ENCODE data around the gene KCTD10. TPM values are rescaled to one million over a fixed set of nuclear protein-coding genes. Genes with fewer than 3 reads are reported as not detected.

Gene KCTD10
- total RNA-seq, 1 experiment from 2014 or later = 71.3 TPM

DNA sequence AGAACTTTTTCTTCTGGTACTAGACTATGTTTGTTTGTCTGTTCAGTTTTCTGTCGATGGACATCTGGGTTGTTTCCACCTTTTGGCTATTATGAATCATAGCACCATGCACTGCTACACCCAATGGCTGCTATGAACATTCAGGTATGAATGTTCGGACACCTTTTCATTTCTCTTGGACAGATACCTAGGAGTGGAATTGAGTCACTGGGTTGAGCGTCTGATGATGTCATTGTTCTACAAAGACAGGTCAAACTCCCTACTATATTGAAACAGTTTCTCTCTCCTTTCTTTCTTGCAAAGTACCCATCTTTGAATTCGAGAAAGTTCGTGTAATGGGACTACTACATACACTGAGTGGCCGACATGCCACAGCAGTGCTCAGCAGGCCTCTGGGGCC lies 44.7 kb downstream of the KCTD10 start:
- no peak overlapping the region for H2BK120ac ChIP-seq (ENCODE audit: low read depth, low read length, poor library complexity, severe bottlenecking)
- no peaks in the 10 kb centered on the region for H3K79me1 ChIP-seq (ENCODE audit: insufficient read depth, low read depth, low read length, poor library complexity, severe bottlenecking)
- H3K27me3 ChIP-seq (ENCODE audit: insufficient read depth, low read length) = no peaks in the 10 kb centered on the region
- H3K4me1 ChIP-seq (ENCODE audit: insufficient read depth, low read length) = peaks cover 7% of the 10 kb centered on the region; the same call in 1 of the 2 replicates
- no peak overlapping the region for H3K14ac ChIP-seq (ENCODE audit: insufficient read depth, low read length)
- H2BK20ac ChIP-seq (ENCODE audit: low read depth, low read length, poor library complexity, severe bottlenecking) = no peak overlapping the region
- no peak overlapping the region for H3K4me3 Mint-ChIP-seq
- no peak overlapping the region for H2BK5ac ChIP-seq (ENCODE audit: insufficient read length, low read length)
- no CpG with 5 or more reads among the region's 6 CpGs for WGBS (ENCODE audit: extremely low coverage, insufficient read length, low lambda C conversion rate)
- H3K79me2 ChIP-seq (ENCODE audit: insufficient read depth, low read length) = no peaks in the 10 kb centered on the region
- H4K5ac ChIP-seq (ENCODE audit: insufficient read length, low read depth, low read length) = no peak overlapping the region
- H3K4me1 Mint-ChIP-seq = peaks cover 39 to 44% of the 10 kb centered on the region in 2 experiments
- H4K20me1 ChIP-seq (ENCODE audit: control insufficient read depth, insufficient read depth, insufficient read length) = no peaks in the 10 kb centered on the region
- H3K4me2 ChIP-seq (ENCODE audit: insufficient read depth, insufficient read length, low read length) = no peak overlapping the region
- H4K8ac ChIP-seq (replicated peaks; ENCODE audit: insufficient read length, low read depth, low read length) = no peak overlapping the region
- H3K23me2 ChIP-seq (ENCODE audit: insufficient read length, low read depth, low read length, poor library complexity, severe bottlenecking) = no peaks in the 10 kb centered on the region
- H3K27ac ChIP-seq (ENCODE audit: insufficient read length, low read depth, low read length) = no peak overlapping the region
- TF ChIP-seq, protein P1, sequence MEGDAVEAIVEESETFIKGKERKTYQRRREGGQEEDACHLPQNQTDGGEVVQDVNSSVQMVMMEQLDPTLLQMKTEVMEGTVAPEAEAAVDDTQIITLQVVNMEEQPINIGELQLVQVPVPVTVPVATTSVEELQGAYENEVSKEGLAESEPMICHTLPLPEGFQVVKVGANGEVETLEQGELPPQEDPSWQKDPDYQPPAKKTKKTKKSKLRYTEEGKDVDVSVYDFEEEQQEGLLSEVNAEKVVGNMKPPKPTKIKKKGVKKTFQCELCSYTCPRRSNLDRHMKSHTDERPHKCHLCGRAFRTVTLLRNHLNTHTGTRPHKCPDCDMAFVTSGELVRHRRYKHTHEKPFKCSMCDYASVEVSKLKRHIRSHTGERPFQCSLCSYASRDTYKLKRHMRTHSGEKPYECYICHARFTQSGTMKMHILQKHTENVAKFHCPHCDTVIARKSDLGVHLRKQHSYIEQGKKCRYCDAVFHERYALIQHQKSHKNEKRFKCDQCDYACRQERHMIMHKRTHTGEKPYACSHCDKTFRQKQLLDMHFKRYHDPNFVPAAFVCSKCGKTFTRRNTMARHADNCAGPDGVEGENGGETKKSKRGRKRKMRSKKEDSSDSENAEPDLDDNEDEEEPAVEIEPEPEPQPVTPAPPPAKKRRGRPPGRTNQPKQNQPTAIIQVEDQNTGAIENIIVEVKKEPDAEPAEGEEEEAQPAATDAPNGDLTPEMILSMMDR (conservative IDR thresholded peaks at IDR 0.05) = no peak
- no peak overlapping the region for H2AK5ac ChIP-seq (ENCODE audit: insufficient read length, low read length)
- H3K36me3 Mint-ChIP-seq (ENCODE audit: insufficient read depth in 1 of 3, low read depth in 3 of 3) = no peaks in the 10 kb centered on the region
- H3T11ph ChIP-seq (ENCODE audit: low read length) = no peak overlapping the region
- no peak overlapping the region for H2BK15ac ChIP-seq (ENCODE audit: low read depth, low read length)
- H3K9me3 Mint-ChIP-seq = no peaks in the 10 kb centered on the region; a peak in 1 of 5 replicates
- H3K27ac Mint-ChIP-seq = no peak overlapping the region
- no peak overlapping the region for H3K23ac ChIP-seq (ENCODE audit: insufficient read length, low read depth, low read length)
- no peaks in the 10 kb centered on the region for H3K9me3 ChIP-seq (ENCODE audit: control insufficient read depth, low read depth, low read length)
- no peak overlapping the region for H2BK12ac ChIP-seq (ENCODE audit: insufficient read length, low read depth, low read length)
- no peak overlapping the region for H3K18ac ChIP-seq (ENCODE audit: insufficient read length, low read depth, low read length)
- H3K9ac ChIP-seq (ENCODE audit: extremely low read depth, insufficient read length, low read length) = no peak overlapping the region
- H2AFZ ChIP-seq (ENCODE audit: low read length) = no peak overlapping the region
- no peak for DNase-seq
- H3K56ac ChIP-seq (ENCODE audit: insufficient read length, low read depth, low read length) = no peak overlapping the region
- H3K27me3 Mint-ChIP-seq (ENCODE audit: low read depth) = no peaks in the 10 kb centered on the region; the same call in 1 of the 2 replicates
- H4K91ac ChIP-seq (ENCODE audit: insufficient read length, low read depth, low read length) = no peak overlapping the region
- H3K4ac ChIP-seq (ENCODE audit: low read depth, low read length) = no peak overlapping the region
